B cell (primary cell): Measurements from ENCODE around the gene ESYT2. TPM values are rescaled to one million over a fixed set of nuclear protein-coding genes. Genes with fewer than 3 reads are reported as not detected.

Source experiments
- ATAC-seq: fragments of 200-7000 bp; cut with Tn5 transposase; one replicate; pipeline ENCODE4 v1.10.0; 2021; ENCODE audit warnings: low read depth, mild to moderate bottlenecking, moderate number of reproducible peaks, moderate library complexity
- CTCF ChIA-PET: fragments of 350-600 bp; sonication (Branson Sonifier 250); formaldehyde crosslinking; loops from one replicate; lab custom pipeline; 2021; ENCODE audit warnings: antibody characterized with exemption, inconsistent platforms; lab: Charles Lee
- POLR2A ChIA-PET: fragments of 350-600 bp; sonication (Branson Sonifier 250); formaldehyde crosslinking; loops from one replicate; lab custom pipeline; 2021; ENCODE audit warnings: antibody characterized with exemption; lab: Charles Lee
- DNase-seq: peaks from one replicate; pipeline ENCODE4 v3.0.0; 2013
- H2AFZ ChIP-seq: 2 replicates; pipeline ENCODE4 v1.6.1; 2012; ENCODE audit warnings: mild to moderate bottlenecking, low read depth, low read length; ENCODE audit not compliant: insufficient read depth, poor library complexity, severe bottlenecking
- H3K27ac ChIP-seq, 2 donors: 1 replicate in 1 of 2; 2 replicates in 1 of 2; pipeline ENCODE4 v1.5.1; 2012 to 2013; ENCODE audit warnings: low read length in 2 of 2, mild to moderate bottlenecking in 2 of 2, moderate library complexity in 1 of 2
- H3K27me3 ChIP-seq, 4 experiments: fragments of 200-600 bp in 1 of 4; sonication (generic) in 1 of 4; replicated peaks in 1 of 4; 1 replicate in 2 of 4; 2 replicates in 2 of 4; pipeline versions ENCODE4 v1.6.1 to v1.7.0; 2013 to 2016; ENCODE audit warnings: low read length in 3 of 4, mild to moderate bottlenecking in 2 of 4, mixed read lengths in 1 of 4, moderate library complexity in 1 of 4; ENCODE audit not compliant: insufficient read depth in 4 of 4, control insufficient read depth in 3 of 4; ENCODE audit errors: control extremely low read depth in 1 of 4
- H3K36me3 ChIP-seq, 2 experiments: replicated peaks in 1 of 2; 1 replicate in 1 of 2; 2 replicates in 1 of 2; pipeline versions ENCODE4 v1.6.1 to v1.7.1; 2013; ENCODE audit warnings: low read length in 1 of 2; ENCODE audit not compliant: insufficient read depth in 2 of 2, control insufficient read depth in 1 of 2; ENCODE audit errors: control extremely low read depth in 1 of 2, extremely low read depth in 1 of 2
- H3K4me1 ChIP-seq, 2 donors: fragments of 200-600 bp in 1 of 2; sonication (generic) in 1 of 2; 1 replicate in 1 of 2; 2 replicates in 1 of 2; pipeline versions ENCODE4 v1.5.1 to v1.6.1; 2013 to 2017; ENCODE audit warnings: low read length in 2 of 2; ENCODE audit not compliant: control insufficient read depth in 2 of 2, insufficient read depth in 2 of 2
- H3K4me2 ChIP-seq: replicated peaks from 2 replicates; pipeline ENCODE3; 2012; ENCODE audit warnings: mild to moderate bottlenecking, low read depth, low read length; ENCODE audit not compliant: poor library complexity, severe bottlenecking
- H3K4me3 ChIP-seq, 5 experiments: fragments of 200-600 bp in 1 of 5; sonication (generic) in 1 of 5; 1 replicate in 3 of 5; 2 replicates in 2 of 5; pipeline versions ENCODE4 v1.5.1 to v1.7.0; 2011 to 2016; ENCODE audit warnings: low read length in 4 of 5, mild to moderate bottlenecking in 4 of 5, low read depth in 2 of 5, control low read depth in 1 of 5, moderate library complexity in 1 of 5; ENCODE audit not compliant: insufficient read depth in 1 of 5; ENCODE audit errors: control extremely low read depth in 1 of 5, extremely low read depth in 1 of 5
- H3K79me2 ChIP-seq: fragments of 200-600 bp; sonication (generic); one replicate; pipeline ENCODE4 v1.6.0; 2016; ENCODE audit warnings: low read length; ENCODE audit not compliant: control insufficient read depth, insufficient read depth
- H3K9ac ChIP-seq: fragments of 200-600 bp; sonication (generic); 2 replicates; pipeline ENCODE4 v1.6.1; 2017; ENCODE audit warnings: mild to moderate bottlenecking, low read length, moderate library complexity
- H3K9me3 ChIP-seq, 3 donors: one replicate each; pipeline versions ENCODE4 v1.6.1 to v1.7.1; 2013; ENCODE audit warnings: low read length in 2 of 3; ENCODE audit not compliant: control insufficient read depth in 2 of 3, insufficient read depth in 1 of 3; ENCODE audit errors: control extremely low read depth in 1 of 3
- H4K20me1 ChIP-seq: 2 replicates; pipeline ENCODE4 v1.6.0; 2012; ENCODE audit warnings: mild to moderate bottlenecking, low read length; ENCODE audit not compliant: insufficient read depth, control insufficient read depth, poor library complexity, severe bottlenecking
- H3K27ac Mint-ChIP-seq: one replicate; pipeline ENCODE4 v1.8.0; 2021; ENCODE audit warnings: mixed read lengths
- H3K27me3 Mint-ChIP-seq: one replicate; pipeline ENCODE4 v1.8.0; 2021; ENCODE audit warnings: mixed read lengths
- H3K4me1 Mint-ChIP-seq: one replicate; pipeline ENCODE4 v1.8.0; 2021; ENCODE audit warnings: mixed read lengths
- H3K4me3 Mint-ChIP-seq: one replicate; pipeline ENCODE4 v1.8.0; 2021; ENCODE audit warnings: mixed read lengths
- H3K9me3 Mint-ChIP-seq: one replicate; pipeline ENCODE4 v1.8.0; 2022; ENCODE audit warnings: mixed read lengths; ENCODE audit not compliant: insufficient read depth
- EZH2 ChIP-seq: IDR thresholded peaks from 2 replicates; pipeline ENCODE4 v1.6.1; 2012; ENCODE audit warnings: borderline replicate concordance, low read depth, mild to moderate bottlenecking, moderate library complexity, low read length; ENCODE audit not compliant: insufficient read depth, poor library complexity, severe bottlenecking
- WGBS: methylation state at CpG from one replicate; pipeline ENCODE4 v1.1.5; 2013; ENCODE audit warnings: missing lambda C conversion rate; ENCODE audit not compliant: insufficient coverage; 5-methylcytosine and 5-hydroxymethylcytosine counted together
- intact Hi-C: fragments of 100-400 bp; cut with micrococcal nuclease; formaldehyde crosslinking; loops from one replicate; pipeline ENCODE4 v1.10.0; 2022
- polyA plus RNA-seq: library from polyadenylated mRNA; depleted of rRNA; stranded (reverse); fragments of >200 nt; gene quantifications from 2 replicates; pipeline ENCODE4 v1.2.3, GENCODE V29; 2012
- total RNA-seq, 2 donors: library from RNA; stranded (reverse); fragments of 120-200 nt in 1 of 2; gene quantifications; 1 replicate in 1 of 2; 2 replicates in 1 of 2; pipeline versions ENCODE4 v1.2.3 to v1.2.4, GENCODE V29; 2013 to 2022
- TF ChIP-seq, protein P1 (sequence below): fragments of 200-600 bp; IDR thresholded peaks from one replicate; pipeline ENCODE4 v1.8.0; 2022; ENCODE audit warnings: antibody characterized with exemption, mild to moderate bottlenecking

Gene ESYT2
- total and polyA plus RNA-seq, 2 donors (not counting 1 experiment from before 2014, with no cell fraction given) = 12.0 to 34.2 TPM

DNA sequence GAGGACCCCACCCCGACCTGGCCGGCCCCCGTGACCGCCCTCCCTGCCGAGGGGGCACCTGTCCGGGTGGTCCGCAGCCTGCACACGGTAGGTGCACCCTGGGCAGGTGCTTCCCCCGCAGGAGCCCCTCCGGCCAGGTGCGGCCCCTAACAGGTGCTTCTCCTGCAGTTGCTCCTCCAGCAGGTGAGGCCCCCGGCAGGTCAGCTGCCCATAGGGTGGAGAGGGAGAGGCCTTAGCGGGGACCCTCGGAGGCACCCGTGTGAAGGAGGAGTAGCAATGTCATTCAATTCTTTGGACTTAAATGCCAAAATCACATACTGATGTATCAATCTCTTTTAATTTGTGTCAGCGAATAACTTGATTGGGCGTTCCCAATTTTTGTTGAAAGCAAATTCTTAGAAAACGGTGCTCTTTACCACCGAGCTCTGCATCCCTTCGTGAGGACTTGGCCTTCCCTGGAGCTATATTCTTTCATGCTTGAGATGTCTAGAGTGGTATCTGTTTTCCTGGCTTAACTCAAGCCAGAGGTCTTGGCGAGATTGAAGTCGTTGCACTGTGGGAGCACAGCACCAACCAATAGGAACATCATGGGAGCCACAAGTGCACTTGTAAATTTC lies 124.0 kb downstream of the ESYT2 start:
- H3K9me3 ChIP-seq = peaks cover 0 to 13% (median 5%) of the 10 kb centered on the region in 3 donors
- no peaks in the 10 kb centered on the region for H3K9me3 Mint-ChIP-seq
- H3K4me3 Mint-ChIP-seq = peak overlapping the region; percentile 92
- ChIA-PET POLR2A (interaction anchor here (0.6 to 1.4 kb wide), 4 partner anchors 124 to 1366 kb away, joined by 3 to 18 read pairs (median 4); partner anchors contain the start of gene ESYT2), CTCF (interaction anchor here (1.1 to 2.0 kb wide), 5 partner anchors 9 to 272 kb away, joined by 3 to 8 read pairs (median 6); partner anchors contain the start of gene ESYT2)
- TF ChIP-seq, protein P1, sequence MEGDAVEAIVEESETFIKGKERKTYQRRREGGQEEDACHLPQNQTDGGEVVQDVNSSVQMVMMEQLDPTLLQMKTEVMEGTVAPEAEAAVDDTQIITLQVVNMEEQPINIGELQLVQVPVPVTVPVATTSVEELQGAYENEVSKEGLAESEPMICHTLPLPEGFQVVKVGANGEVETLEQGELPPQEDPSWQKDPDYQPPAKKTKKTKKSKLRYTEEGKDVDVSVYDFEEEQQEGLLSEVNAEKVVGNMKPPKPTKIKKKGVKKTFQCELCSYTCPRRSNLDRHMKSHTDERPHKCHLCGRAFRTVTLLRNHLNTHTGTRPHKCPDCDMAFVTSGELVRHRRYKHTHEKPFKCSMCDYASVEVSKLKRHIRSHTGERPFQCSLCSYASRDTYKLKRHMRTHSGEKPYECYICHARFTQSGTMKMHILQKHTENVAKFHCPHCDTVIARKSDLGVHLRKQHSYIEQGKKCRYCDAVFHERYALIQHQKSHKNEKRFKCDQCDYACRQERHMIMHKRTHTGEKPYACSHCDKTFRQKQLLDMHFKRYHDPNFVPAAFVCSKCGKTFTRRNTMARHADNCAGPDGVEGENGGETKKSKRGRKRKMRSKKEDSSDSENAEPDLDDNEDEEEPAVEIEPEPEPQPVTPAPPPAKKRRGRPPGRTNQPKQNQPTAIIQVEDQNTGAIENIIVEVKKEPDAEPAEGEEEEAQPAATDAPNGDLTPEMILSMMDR = no peak
- TF ChIP-seq EZH2 = no peak
- no peaks in the 10 kb centered on the region for H4K20me1 ChIP-seq
- no peaks in the 10 kb centered on the region for H3K36me3 ChIP-seq
- no peaks in the 10 kb centered on the region for H3K27me3 Mint-ChIP-seq
- peaks cover 13% of the 10 kb centered on the region for H3K79me2 ChIP-seq
- peaks cover 18% of the 10 kb centered on the region for H3K4me1 Mint-ChIP-seq
- peak overlapping the region; percentile 92 for H3K9ac ChIP-seq
- H3K4me1 ChIP-seq = peaks cover 6 to 12% of the 10 kb centered on the region in 2 donors
- WGBS = under 1% methylated on average over 13 of the region's 22 CpGs
- no peaks in the 10 kb centered on the region for H3K27me3 ChIP-seq
- H3K27ac Mint-ChIP-seq = peak overlapping the region; percentile 53
- peak overlapping the region; percentile 94 for H3K4me2 ChIP-seq
- peak overlapping the region; percentile 24 to 88 (median 81) for H3K4me3 ChIP-seq
- ATAC-seq = no peak
- H2AFZ ChIP-seq = peak overlapping the region; percentile 95
- intact Hi-C loops = loop anchor here (10.0 kb wide), 1 partner anchor 1811 kb away; the partner anchor contains the start of gene LMBR1
- no peak for DNase-seq
- peak overlapping the region; percentile 36 to 85 for H3K27ac ChIP-seq
